Spleen (tissue), 11 donors: ENCODE measurements around the gene ORMDL1. TPM values are rescaled to one million over a fixed set of nuclear protein-coding genes. Genes with fewer than 3 reads are reported as not detected.

Experiments used
- DNase-seq: peaks from one replicate; pipeline ENCODE4 v3.0.0-alpha.2; 2020
- H3K27ac ChIP-seq, 8 donors: fragments of 200-600 bp; sonication (generic) in 7 of 8; 1 replicate in 4 of 8; 2 replicates in 4 of 8; pipeline versions ENCODE4 v1.5.0 to v1.8.0; 2016 to 2021; ENCODE audit warnings: inconsistent platforms in 4 of 8, mild to moderate bottlenecking in 4 of 8, moderate library complexity in 1 of 8
- H3K27me3 ChIP-seq, 7 donors: fragments of 200-600 bp; sonication (generic) in 6 of 7; replicated peaks in 1 of 7; 1 replicate in 4 of 7; 2 replicates in 3 of 7; pipeline versions ENCODE4 v1.5.0 to v1.8.0; 2016 to 2021; ENCODE audit warnings: inconsistent platforms in 3 of 7, mild to moderate bottlenecking in 1 of 7
- H3K36me3 ChIP-seq, 6 donors: fragments of 200-600 bp; sonication (generic) in 5 of 6; 1 replicate in 4 of 6; 2 replicates in 2 of 6; pipeline versions ENCODE4 v1.5.0 to v1.8.0; 2016 to 2021; ENCODE audit warnings: inconsistent platforms in 2 of 6
- H3K4me1 ChIP-seq, 6 donors: fragments of 200-600 bp; sonication (generic) in 5 of 6; 1 replicate in 3 of 6; 2 replicates in 3 of 6; pipeline versions ENCODE4 v1.5.0 to v1.8.0; 2016 to 2021; ENCODE audit warnings: inconsistent platforms in 3 of 6
- H3K4me3 ChIP-seq, 8 donors: fragments of 200-600 bp; sonication (generic) in 7 of 8; 1 replicate in 4 of 8; 2 replicates in 4 of 8; pipeline versions ENCODE4 v1.5.0 to v1.8.0; 2016 to 2021; ENCODE audit warnings: inconsistent platforms in 4 of 8, mild to moderate bottlenecking in 4 of 8, moderate library complexity in 2 of 8
- H3K9me3 ChIP-seq, 8 donors: fragments of 200-600 bp; sonication (generic) in 7 of 8; 1 replicate in 4 of 8; 2 replicates in 4 of 8; pipeline versions ENCODE4 v1.5.0 to v1.8.0; 2016 to 2021; ENCODE audit warnings: inconsistent platforms in 4 of 8
- POLR2A ChIP-seq, 3 donors: fragments of 450-650 bp; IDR thresholded peaks; one replicate each; pipeline ENCODE4 v1.5.1; 2017; ENCODE audit warnings: antibody characterized with exemption in 3 of 3, mild to moderate bottlenecking in 1 of 3
- POLR2AphosphoS5 ChIP-seq, 3 donors: sonication (generic); formaldehyde crosslinking; IDR thresholded peaks; one replicate each; pipeline ENCODE4 v1.5.1; 2017; ENCODE audit warnings: antibody characterized with exemption in 3 of 3
- WGBS, 5 donors: extraction: QIAGEN DNeasy Blood & Tissue Kit in 3 of 5; methylation state at CpG; one replicate each; pipeline versions ENCODE4 v1.1.5 to v1.1.7; 2013 to 2018; 5-methylcytosine and 5-hydroxymethylcytosine counted together
- intact Hi-C: fragments of 100-400 bp; cut with DNase I; formaldehyde crosslinking; loops from one replicate; pipeline ENCODE4 v1.15.0; 2023; ENCODE audit warnings: low total_unique reads
- polyA plus RNA-seq, 3 donors: library from polyadenylated mRNA; stranded (reverse); fragments of 200-250 nt; gene quantifications; one replicate each; pipeline ENCODE4 v1.2.1, GENCODE V29; 2013
- total RNA-seq, 7 donors: library from RNA; depleted of rRNA in 3 of 7; stranded (reverse); fragments of >200 nt in 3 of 7; fragmentation: NEBNext Ultra II Directional in 4 of 7; extraction: Animal tissue kit (Norgen Biotek cat#: 25700) in 4 of 7; gene quantifications; one replicate each; pipeline versions ENCODE4 v1.1.0 to v1.2.1, GENCODE V29; 2016 to 2021
- TF ChIP-seq, protein P1 (sequence below), 11 experiments: fragments of 200-600 bp in 7 of 11; fragments of 450-650 bp in 4 of 11; sonication (generic) in 4 of 11; IDR thresholded peaks in 8 of 11; conservative IDR thresholded peaks in 3 of 11; 1 replicate in 7 of 11; 2 replicates in 4 of 11; pipeline versions ENCODE4 v1.4.0 to v1.8.0; 2016 to 2021; ENCODE audit warnings: antibody characterized with exemption in 11 of 11, inconsistent platforms in 4 of 11, mild to moderate bottlenecking in 1 of 11
- donor health status: healthy with polysubstance abuse.
- donor health status: DM: no; HTN: no; CAD: no; lungs with moderate emphysema.
- donor health status: DM: no; HTN: no; CAD: no.
- donor health status: Bipolar disorder and iron deficiency.
- donor health status: healthy.
- donor health status: DM: no; HTN: no; CAD: no.
- donor health status: DM: yes; HTN: yes; CAD: no.

ORMDL1 gene
- total and polyA plus RNA-seq, 10 donors, result 61.9 to 276 (median 139) TPM

DNA sequence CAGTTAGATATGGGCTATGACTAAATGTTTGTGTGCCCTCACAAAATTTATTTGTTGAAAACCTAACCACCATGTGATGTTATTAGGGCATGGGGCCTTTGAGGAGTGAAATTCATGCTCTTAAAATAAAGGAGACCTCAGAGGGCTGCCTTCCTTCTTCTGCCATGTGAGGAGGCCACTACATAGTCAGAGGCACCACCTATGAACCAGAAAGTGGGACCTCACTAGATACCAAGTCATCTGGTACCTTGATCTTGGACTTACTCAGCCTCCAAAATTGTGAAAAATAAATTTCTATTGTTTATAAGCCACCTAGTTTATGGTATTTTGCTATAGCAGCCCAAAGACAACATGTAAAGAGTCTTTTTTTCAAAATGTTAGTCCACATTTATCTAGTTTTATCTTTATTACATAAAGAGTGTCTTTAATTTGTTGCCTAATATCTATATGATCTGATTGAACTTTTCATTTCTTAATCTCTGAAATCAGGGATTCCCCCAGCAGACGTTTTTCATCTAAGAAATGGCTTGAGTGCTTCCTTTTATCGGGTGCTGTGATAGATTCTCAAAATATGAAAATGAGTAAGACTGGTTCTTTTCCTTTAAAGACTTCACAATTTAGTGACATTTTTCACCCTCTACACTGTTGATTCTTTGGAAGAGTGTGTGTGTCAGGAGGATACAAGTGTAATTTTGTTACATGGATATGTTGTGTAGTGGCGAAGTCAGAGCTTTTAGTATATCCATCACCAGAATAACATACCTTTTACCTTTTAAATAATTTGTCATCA is 34.3 kb upstream of the ORMDL1 start:
- TF ChIP-seq, protein P1, sequence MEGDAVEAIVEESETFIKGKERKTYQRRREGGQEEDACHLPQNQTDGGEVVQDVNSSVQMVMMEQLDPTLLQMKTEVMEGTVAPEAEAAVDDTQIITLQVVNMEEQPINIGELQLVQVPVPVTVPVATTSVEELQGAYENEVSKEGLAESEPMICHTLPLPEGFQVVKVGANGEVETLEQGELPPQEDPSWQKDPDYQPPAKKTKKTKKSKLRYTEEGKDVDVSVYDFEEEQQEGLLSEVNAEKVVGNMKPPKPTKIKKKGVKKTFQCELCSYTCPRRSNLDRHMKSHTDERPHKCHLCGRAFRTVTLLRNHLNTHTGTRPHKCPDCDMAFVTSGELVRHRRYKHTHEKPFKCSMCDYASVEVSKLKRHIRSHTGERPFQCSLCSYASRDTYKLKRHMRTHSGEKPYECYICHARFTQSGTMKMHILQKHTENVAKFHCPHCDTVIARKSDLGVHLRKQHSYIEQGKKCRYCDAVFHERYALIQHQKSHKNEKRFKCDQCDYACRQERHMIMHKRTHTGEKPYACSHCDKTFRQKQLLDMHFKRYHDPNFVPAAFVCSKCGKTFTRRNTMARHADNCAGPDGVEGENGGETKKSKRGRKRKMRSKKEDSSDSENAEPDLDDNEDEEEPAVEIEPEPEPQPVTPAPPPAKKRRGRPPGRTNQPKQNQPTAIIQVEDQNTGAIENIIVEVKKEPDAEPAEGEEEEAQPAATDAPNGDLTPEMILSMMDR (IDR thresholded peaks at IDR 0.05 in 8 of 11, conservative IDR thresholded peaks at IDR 0.05 in 3 of 11), result no peak
- TF ChIP-seq POLR2AphosphoS5 (IDR thresholded peaks at IDR 0.05), result no peak
- TF ChIP-seq POLR2A (IDR thresholded peaks at IDR 0.05), result no peak
- Histone ChIP-seq H3K9me3 (no peaks in the 10 kb centered on the region), H3K27me3 (no peaks in the 10 kb centered on the region), H3K4me1 (no peaks in the 10 kb centered on the region), H3K36me3 (peaks cover 0 to 78% (median 11%) of the 10 kb centered on the region in 6 donors), H3K27ac (no peak overlapping the region), H3K4me3 (no peak overlapping the region)
- no peak for DNase-seq
- 71 to 78% (median 74%) methylated on average over 3 of the region's 3 CpGs for WGBS, 5 donors
- intact Hi-C loops, result no loop called here

DNA sequence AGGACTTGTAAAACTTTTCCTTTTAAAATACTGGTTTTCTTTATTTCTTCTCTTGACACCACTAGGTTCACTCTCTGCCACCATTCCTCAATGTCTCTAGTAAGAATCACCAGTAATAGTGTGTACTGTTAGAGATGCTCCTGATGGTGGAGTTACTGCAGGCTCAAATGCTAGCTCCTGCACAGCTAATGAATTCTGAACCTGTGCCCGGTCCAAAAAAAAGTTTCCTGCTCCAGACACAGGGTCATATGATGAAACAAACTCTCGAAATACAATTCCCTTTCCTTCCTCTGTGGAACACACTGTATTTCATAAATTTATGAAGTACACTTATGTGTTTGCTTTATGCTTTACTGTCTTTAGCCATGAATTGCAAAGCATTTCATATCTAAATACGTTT is 19.3 kb upstream of the ORMDL1 start:
- no peak for DNase-seq
- H3K36me3 ChIP-seq, result peaks cover 0 to 71% (median 19%) of the 10 kb centered on the region in 6 donors
- H3K9me3 ChIP-seq, result no peaks in the 10 kb centered on the region
- H3K4me3 ChIP-seq, result no peak overlapping the region
- TF ChIP-seq POLR2A (IDR thresholded peaks at IDR 0.05) (no peak), POLR2AphosphoS5 (IDR thresholded peaks at IDR 0.05) (no peak)
- TF ChIP-seq, protein P1 (IDR thresholded peaks at IDR 0.05 in 8 of 11, conservative IDR thresholded peaks at IDR 0.05 in 3 of 11), result no peak
- no peak overlapping the region for H3K27ac ChIP-seq
- H3K4me1 ChIP-seq, result peaks cover 0 to 12% (median 5%) of the 10 kb centered on the region in 6 donors
- H3K27me3 ChIP-seq, result no peaks in the 10 kb centered on the region
- intact Hi-C loops, result no loop called here
- 43 to 75% (median 63%) methylated on average over 3 of the region's 3 CpGs for whole genome bisulfite sequencing, 5 donors

DNA sequence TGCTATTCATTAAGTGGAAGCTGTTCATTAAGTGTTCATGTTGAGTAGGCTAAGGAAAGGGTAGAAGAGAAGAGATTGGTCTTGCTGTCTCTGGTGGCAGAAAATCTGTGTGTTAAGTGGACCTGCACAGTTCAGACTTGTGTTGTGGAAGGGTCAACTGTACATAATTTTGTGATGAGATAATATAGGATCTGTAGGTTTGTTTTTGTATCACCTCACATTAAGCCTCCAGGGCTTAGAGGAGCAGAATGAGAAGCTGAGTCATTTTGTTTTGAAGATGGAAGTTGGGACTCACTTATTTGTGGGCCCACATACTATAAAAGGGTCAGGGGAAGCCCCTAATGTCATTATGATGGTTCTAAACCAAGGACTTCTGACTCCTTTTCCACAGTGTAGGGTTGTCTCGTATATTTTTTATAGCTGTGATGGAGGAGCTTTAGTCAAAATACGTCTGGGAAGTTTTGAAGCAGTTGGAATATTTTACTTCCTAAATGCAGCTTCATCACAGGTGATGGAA is 18.3 kb upstream of the ORMDL1 start:
- Histone ChIP-seq H3K36me3 (peaks cover 0 to 72% (median 16%) of the 10 kb centered on the region in 6 donors), H3K9me3 (no peaks in the 10 kb centered on the region), H3K27ac (no peak overlapping the region), H3K4me1 (peaks cover 0 to 13% (median 5%) of the 10 kb centered on the region in 6 donors), H3K27me3 (no peaks in the 10 kb centered on the region), H3K4me3 (no peak overlapping the region)
- DNase-seq, result no peak
- 86 to 96% (median 89%) methylated on average over 2 of the region's 2 CpGs for WGBS, 5 donors
- TF ChIP-seq, protein P1 (IDR thresholded peaks at IDR 0.05 in 8 of 11, conservative IDR thresholded peaks at IDR 0.05 in 3 of 11), result no peak
- TF ChIP-seq POLR2AphosphoS5 (IDR thresholded peaks at IDR 0.05), result no peak
- TF ChIP-seq POLR2A (IDR thresholded peaks at IDR 0.05), result no peak
- intact Hi-C loops, result no loop called here

DNA sequence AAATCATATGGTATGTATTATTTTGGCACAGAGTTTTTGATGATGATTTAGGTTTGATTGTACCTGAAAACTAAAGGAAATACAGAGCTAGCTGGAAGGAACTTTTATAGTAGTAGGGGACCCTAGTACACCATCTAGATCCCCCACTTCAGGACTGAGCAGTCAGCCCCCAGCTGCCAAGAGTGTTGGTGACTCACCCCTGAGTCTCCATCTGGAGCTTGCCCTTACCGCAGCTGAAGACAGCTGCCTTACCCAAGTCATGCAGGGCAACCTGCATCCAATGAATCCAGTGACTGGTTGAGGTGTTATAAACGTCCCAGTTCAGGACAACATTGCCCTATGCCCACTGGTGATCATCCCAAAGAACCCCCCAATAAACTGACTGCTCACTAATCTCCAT is 15.4 kb upstream of the ORMDL1 start:
- Histone ChIP-seq H3K4me3 (no peak overlapping the region), H3K9me3 (no peaks in the 10 kb centered on the region), H3K36me3 (peaks cover 0 to 79% (median 35%) of the 10 kb centered on the region in 6 donors), H3K4me1 (peaks cover 0 to 13% (median 5%) of the 10 kb centered on the region in 6 donors), H3K27ac (peak overlapping the region in 3 of 8 donors; percentile 6 to 31 (median 14)), H3K27me3 (no peaks in the 10 kb centered on the region)
- DNase-seq, result no peak
- intact Hi-C loops, result no loop called here
- TF ChIP-seq, protein P1 (IDR thresholded peaks at IDR 0.05 in 8 of 11, conservative IDR thresholded peaks at IDR 0.05 in 3 of 11), result no peak
- TF ChIP-seq POLR2A (IDR thresholded peaks at IDR 0.05), result no peak
- TF ChIP-seq POLR2AphosphoS5 (IDR thresholded peaks at IDR 0.05), result no peak
- WGBS, 5 donors, result 88 to 96% (median 93%) methylated on average over 2 of the region's 2 CpGs
